ENCODE results near the gene MIB2.

MIB2 gene

DNA sequence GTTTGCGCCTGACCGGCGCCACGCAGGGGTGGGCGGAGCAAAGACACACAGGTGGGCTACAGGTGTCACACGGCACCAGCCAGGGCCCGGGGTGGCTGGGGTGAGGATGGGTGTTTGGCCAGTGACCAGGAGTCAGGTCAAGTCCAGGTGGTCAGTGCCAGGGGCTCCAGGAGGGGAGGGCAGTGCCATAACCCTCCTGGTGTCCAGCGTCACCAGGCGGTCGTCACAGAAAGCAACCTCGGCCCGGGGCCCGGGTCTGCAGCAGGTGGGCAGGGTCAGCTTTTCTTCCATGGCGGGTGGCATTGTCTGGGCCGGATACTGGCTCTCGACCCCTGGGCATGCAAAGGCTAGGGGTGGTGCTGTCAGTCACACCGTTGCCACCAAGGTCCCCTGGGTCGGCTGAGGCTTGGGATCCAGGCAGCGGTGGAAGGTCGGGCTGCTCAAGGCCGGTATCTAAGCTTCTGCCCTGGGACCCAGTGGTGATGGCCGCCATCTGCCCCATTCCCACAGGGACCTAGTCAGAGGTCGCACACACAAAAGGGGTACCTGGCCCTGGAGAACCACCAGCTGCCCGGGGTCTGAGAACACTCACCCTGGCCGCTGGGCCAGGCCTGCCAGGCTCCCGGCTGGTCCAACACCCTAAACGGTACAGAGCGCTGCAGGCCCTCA, 17.1 kb upstream of the MIB2 start:
- DNase-seq (ENCODE audit: low read depth in 2 of 3, low spot score in 1 of 3), result no peak

GRCh38 chr1:1598720-1599029, 16.6 kb upstream of the MIB2 start:
- DNase-seq (ENCODE audit: low read depth in 2 of 3, low spot score in 1 of 3), result no peak

GRCh38 chr1:1599030-1599934, 16.0 kb upstream of the MIB2 start:
- no peak for DNase-seq (ENCODE audit: low read depth in 2 of 3, low spot score in 1 of 3)

DNA sequence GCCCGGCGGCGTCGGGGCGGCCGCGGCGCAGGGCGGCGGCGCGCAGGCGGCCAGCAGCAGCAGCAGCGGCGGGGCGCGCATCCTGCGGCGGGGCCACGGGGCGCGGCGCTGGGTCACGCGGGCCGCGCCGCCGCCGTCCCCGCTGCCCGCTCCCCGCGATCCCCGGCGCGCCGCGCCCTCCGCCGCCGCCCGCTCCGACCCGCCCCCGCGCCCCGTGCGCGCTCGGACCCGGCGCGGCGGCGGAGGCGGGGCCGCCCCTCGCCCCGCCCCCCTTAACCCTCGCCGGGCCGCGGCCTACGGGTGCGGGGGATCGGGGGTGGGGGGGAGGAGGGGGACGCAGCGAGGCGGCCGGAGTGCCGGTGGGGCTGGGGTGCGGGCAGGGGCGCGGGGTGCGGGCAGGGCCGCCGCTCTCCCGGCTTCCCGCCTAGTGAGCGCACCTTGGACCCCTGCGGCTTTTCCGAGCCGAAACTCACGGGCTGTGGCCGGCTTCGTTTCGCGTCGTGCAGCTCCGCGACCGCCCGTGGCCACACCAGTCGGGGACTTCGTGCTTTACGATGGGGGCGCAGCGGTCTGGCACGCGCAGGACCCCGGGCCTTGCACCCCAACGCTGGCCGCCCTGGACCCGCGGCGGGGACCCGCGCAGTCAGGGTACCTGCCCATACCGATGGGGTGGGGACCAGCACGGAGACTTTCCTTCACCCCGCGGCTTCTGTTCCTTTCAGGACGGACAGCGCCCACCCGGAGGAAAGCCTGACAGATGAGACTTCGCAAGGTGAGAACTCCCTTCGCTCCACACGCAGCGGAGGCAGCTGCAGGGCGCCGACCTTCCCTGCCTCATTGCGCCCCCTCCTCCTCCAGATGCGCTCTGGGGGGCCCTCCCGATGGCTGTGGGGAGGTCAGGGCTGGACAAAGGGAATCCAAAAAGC, 15.1 kb upstream of the MIB2 start, which contains the start of gene FNDC10:
Gene FNDC10 (minus strand): TSS at position 201 of the 926 bp plus-strand sequence. CDS start 120 bp downstream, at position 81.
- DNase-seq (ENCODE audit: low read depth in 2 of 3, low spot score in 1 of 3), result no peak

DNA sequence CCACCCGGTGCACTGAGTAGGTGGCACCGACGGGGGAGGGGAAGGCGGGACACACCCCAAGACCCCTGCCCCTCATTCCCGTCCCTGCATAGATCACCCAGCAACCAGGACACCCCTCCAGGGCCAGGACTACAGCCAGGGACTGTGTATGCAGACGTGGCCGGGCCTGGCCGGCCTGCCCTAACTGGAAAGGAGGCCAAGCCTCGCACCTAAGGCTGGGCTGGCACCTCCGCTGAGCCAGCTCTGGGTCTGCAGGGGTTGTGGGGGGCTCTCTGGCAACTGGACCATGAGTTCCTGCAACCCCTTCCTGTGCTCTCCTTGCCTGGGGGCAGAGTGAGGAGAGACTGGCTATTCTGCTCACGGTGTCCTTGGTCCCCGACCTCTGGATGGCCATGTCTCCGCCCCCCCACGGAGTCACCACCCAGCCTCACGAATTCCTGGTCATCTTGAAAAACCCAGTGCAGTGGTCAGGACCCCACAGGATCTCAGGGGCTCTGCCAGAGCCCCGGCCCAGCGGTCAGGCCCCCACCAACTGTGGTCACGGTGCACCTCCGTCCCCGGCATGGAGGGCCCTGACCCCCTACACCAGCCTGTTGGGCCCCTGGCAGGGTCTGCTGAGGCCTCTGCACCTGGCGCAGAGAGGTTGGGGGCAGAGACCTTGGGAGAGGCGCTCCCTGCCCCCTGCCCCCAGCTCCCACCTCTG, 14.3 kb upstream of the MIB2 start:
- DNase-seq (ENCODE audit: low read depth in 2 of 3, low spot score in 1 of 3), result no peak

GRCh38 chr1:1601564-1602303, 13.6 kb upstream of the MIB2 start:
- DNase-seq (ENCODE audit: low read depth in 2 of 3, low spot score in 1 of 3), result no peak

GRCh38 chr1:1602304-1602967, 12.9 kb upstream of the MIB2 start:
- DNase-seq (ENCODE audit: low read depth in 2 of 3, low spot score in 1 of 3), result no peak

GRCh38 chr1:1602968-1603506, 12.3 kb upstream of the MIB2 start:
- DNase-seq (ENCODE audit: low read depth in 2 of 3, low spot score in 1 of 3), result no peak

DNA sequence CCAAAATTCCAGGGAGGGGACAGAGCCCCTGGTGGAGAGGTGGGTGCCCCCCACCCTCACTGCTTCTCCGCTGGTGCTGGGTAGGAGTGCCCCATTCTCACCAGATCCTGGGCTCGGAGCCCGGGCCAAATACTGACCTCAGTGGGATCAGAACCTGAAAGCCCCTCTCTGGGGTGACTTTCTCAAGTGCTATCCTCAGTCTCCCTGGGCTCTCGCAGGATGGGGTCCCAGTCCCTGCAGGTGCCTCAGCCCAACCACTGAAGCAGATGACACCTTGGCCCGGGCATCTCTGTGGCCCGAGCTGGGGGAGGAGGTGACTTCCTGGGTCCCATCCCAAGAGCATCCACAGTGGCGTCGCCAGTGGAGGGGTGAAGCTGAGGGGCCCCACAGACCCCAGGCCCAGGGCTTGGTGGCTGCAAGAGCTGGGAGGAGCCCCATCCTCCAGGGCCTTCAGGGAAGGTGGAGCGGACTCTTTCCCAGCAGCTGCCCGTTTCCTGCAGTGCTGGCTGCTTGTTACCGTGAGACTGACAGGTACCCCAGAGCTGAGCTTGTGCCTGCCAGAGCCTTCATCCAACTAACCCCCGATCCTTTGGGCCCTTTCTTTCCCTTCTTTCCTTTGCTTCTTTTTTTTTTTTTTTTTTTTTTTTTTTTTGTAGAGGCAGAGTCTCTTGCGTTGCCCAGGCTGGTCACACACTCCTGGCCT, 11.5 kb upstream of the MIB2 start:
- no peak for DNase-seq (ENCODE audit: low read depth in 2 of 3, low spot score in 1 of 3)

GRCh38 chr1:1604374-1605033, 10.8 kb upstream of the MIB2 start:
- DNase-seq (ENCODE audit: low read depth in 2 of 3, low spot score in 1 of 3), result no peak

DNA sequence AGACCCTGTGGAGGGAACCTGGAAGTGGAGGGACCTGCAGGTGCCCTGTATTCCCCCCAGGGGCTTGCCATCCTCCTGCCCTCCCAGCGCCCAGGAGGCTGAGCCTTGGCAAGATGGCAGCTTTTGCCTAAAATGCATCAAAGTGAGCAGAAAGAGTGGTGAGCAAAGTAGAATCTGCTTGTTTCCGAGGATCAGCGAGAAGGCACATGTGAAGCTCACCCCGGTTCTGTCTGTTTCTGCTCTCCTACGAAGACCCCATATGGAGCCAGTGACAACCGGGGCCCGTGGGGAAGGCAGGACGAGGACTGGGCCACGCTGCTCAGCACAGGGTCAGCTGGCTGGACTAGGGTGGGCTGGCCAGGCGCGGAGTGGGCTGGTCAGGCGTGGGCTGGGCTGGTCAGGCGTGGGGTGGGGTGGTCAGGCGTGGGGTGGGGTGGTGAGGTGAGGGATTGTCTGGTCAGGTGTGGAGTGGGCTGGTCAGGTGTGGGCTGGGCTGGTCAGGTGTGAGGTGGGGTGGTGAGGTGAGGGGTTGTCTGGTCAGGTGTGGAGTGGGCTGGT, 10.2 kb upstream of the MIB2 start:
- no peak for DNase-seq (ENCODE audit: low read depth in 2 of 3, low spot score in 1 of 3)

- no peak for DNase-seq (ENCODE audit: low read depth in 2 of 3, low spot score in 1 of 3)
Observed at GRCh38 chr1:1605724-1606123, 9.6 kb upstream of the MIB2 start.

- no peak for DNase-seq (ENCODE audit: low read depth in 2 of 3, low spot score in 1 of 3)
Observed at GRCh38 chr1:1606232-1606631, 9.1 kb upstream of the MIB2 start.

DNA sequence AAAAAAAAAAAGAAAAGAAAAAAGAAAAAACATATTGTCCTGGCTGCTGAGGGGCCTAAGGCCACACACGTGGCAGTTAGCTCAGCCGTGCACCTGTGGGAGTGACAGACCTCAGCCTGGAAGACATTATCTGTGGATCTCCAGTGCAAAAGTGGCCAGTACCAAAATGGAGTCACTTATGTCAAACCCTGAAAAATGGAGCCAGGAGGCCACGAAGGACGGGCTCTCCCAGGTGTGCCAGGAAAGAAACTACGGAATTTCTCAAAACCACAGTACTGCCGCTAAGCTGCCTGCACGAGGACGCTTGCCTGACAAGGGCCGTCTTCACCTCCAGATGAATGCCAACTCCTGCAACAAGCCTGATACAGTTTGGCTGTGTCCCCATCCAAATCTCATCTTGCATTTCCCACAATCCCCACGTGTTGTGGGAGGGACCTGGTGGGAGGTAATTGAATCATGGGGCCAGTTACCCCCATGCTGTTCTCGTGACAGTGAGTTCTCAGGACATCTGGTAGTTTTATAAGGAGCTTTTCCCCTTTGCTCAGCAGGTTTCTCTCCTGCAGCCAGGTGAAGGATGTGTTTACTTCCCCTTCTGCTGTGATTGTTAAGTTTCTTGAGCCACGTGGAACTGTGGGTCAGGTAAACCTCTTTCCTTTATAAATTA, 5.3 kb upstream of the MIB2 start:
- DNase-seq (ENCODE audit: low read depth in 2 of 3, low spot score in 1 of 3), result no peak

- DNase-seq (ENCODE audit: low read depth in 2 of 3, low spot score in 1 of 3), result no peak
Observed at GRCh38 chr1:1610796-1611195, 4.5 kb upstream of the MIB2 start.

DNA sequence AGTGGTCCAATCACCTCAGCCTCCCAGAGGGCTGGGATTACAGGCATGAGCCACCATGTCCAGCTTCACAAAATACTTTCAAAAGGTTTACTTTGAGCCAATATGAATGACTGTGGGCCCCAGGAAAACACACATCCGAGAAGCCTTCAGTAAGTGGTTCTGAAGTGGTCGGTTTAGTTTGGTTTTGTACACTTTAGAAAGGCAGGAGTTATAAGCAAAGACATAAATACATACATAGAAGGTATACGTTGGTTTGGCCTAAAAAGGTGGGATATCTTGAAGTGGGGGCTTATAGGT, 3.2 kb upstream of the MIB2 start:
- no peak for DNase-seq (ENCODE audit: low read depth in 2 of 3, low spot score in 1 of 3)

DNA sequence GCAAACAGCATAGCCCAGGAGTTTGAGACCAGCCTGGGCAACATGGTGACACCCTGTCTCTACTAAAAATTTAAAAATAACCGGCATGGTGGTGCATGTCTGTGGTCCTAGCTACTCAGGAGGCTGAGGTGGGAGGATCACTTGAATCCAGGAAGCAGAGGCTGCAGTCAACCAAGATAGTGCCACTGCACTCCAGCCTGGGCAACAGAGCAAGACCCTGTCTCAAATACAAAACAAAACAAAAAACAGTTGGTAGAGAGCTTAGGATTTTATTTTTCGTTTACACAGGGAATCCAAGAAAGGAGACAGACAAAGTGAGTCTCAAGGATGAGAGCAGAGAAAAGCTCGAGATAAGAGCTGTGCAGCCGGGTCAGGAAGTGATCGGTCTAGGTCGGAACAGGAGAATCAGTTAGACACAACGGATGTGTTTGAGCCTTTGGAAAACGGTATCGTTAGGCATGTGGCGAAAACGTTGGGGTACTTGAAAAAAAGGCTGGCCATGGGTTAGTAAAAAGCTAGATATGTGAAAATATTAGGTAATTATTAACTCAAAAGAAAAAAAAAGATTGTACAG, 1.7 kb upstream of the MIB2 start:
- no peak for DNase-seq (ENCODE audit: low read depth in 2 of 3, low spot score in 1 of 3)
